ENCODE results near the gene PLIN1.

DNA sequence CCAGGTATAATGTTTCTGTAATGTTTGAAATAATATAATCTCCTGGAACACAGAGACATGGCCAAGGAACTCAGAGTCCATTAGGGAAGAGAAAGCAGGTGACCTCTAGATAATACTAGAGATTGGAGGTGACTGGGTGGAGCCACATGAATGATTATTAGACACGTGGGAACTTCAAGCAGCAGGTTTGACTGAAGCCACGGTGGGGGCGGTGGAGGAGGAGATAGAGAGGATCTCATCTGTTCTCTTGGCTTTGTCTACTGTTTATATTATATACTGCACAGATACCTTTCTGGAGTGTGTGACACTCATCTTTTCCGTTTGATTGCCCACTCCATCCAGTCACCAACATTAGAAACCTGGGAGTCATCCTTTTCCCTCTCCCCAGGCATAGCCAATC is 57.6 kb downstream of the PLIN1 start:
- TF ChIP-seq, protein P1, sequence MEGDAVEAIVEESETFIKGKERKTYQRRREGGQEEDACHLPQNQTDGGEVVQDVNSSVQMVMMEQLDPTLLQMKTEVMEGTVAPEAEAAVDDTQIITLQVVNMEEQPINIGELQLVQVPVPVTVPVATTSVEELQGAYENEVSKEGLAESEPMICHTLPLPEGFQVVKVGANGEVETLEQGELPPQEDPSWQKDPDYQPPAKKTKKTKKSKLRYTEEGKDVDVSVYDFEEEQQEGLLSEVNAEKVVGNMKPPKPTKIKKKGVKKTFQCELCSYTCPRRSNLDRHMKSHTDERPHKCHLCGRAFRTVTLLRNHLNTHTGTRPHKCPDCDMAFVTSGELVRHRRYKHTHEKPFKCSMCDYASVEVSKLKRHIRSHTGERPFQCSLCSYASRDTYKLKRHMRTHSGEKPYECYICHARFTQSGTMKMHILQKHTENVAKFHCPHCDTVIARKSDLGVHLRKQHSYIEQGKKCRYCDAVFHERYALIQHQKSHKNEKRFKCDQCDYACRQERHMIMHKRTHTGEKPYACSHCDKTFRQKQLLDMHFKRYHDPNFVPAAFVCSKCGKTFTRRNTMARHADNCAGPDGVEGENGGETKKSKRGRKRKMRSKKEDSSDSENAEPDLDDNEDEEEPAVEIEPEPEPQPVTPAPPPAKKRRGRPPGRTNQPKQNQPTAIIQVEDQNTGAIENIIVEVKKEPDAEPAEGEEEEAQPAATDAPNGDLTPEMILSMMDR (conservative IDR thresholded peaks at IDR 0.05 in 1 of 2, IDR thresholded peaks at IDR 0.05 in 1 of 2; ENCODE audit: low read depth in 1 of 2, low read length in 2 of 2) = no peak
- no peak for TF ChIP-seq EZH2 (IDR thresholded peaks at IDR 0.05; ENCODE audit: low read length, missing control alignments)
